HCT116 (cell line): ENCODE measurements around the gene VPS41. TPM values are rescaled to one million over a fixed set of nuclear protein-coding genes. Genes with fewer than 3 reads are reported as not detected.

Source experiments
- ATAC-seq: fragments of 200-7000 bp; cut with Tn5 transposase; 2 replicates; pipeline ENCODE4 v1.9.1; 2020; ENCODE audit warnings: mild to moderate bottlenecking, moderate library complexity
- BruUV-seq: library from RNA; stranded (reverse); fragments of 400-500 nt; replicated peaks from 2 replicates; lab custom pipeline; 2021; lab: Mats Ljungman, UMichigan
- CTCF ChIA-PET: fragments of 300-600 bp; sonication (Branson Sonifier 250); formaldehyde crosslinking; loops from one replicate; lab custom pipeline; 2021; ENCODE audit warnings: antibody characterized with exemption; lab: Charles Lee
- POLR2A ChIA-PET: fragments of 300-600, 350-600 bp; sonication (Branson Sonifier 250); formaldehyde crosslinking; loops from one replicate; lab custom pipeline; 2021; ENCODE audit warnings: antibody characterized with exemption; lab: Charles Lee
- RAD21 ChIA-PET, 2 experiments: fragments of 300-600 bp; sonication (Branson Sonifier 250); formaldehyde crosslinking; loops; one replicate each; lab custom pipeline; 2023; ENCODE audit warnings: low total read pairs in 2 of 2; ENCODE audit not compliant: uncharacterized antibody in 2 of 2, unreplicated experiment in 2 of 2, low non-redundant PET in 1 of 2; lab: Charles Lee
- DNase-seq: peaks from one replicate; pipeline ENCODE4 v3.0.0-alpha.2; 2010; ENCODE audit warnings: low read depth, low spot score
- H2AFZ ChIP-seq: fragments of 200-600 bp; shearing (Covaris generic), sonication (generic); 2 replicates; pipeline ENCODE4 v1.6.1; 2017; ENCODE audit warnings: low read depth, mixed run types, mixed read lengths, antibody characterized with exemption, low read length; ENCODE audit not compliant: poor library complexity, severe bottlenecking
- H3K27ac ChIP-seq: 2 replicates; pipeline ENCODE4 v1.5.1; 2012; ENCODE audit warnings: low read depth, low read length
- H3K27me3 ChIP-seq: fragments of 200-600 bp; sonication (generic); 2 replicates; pipeline ENCODE4 v1.6.1; 2016; ENCODE audit warnings: mixed run types, low read length, mixed read lengths; ENCODE audit not compliant: insufficient read depth
- H3K36me3 ChIP-seq, 2 experiments: fragments of 200-500 bp in 1 of 2; fragments of 200-600 bp in 1 of 2; sonication (Bioruptor generic) in 1 of 2; sonication (generic) in 1 of 2; 2 replicates each; pipeline versions ENCODE4 v1.5.1 to v1.6.1; 2014 to 2016; ENCODE audit warnings: low read length in 2 of 2, inconsistent platforms in 1 of 2, mixed read lengths in 1 of 2, mixed run types in 1 of 2; ENCODE audit not compliant: insufficient read depth in 2 of 2, control insufficient read depth in 1 of 2
- H3K4me1 ChIP-seq, 2 experiments: fragments of 200-600 bp in 1 of 2; sonication (generic) in 1 of 2; 2 replicates each; pipeline versions ENCODE4 v1.5.1 to v1.6.1; 2012 to 2017; ENCODE audit warnings: low read length in 2 of 2, inconsistent platforms in 1 of 2, mild to moderate bottlenecking in 1 of 2, mixed read lengths in 1 of 2, mixed run types in 1 of 2, moderate library complexity in 1 of 2; ENCODE audit not compliant: insufficient read depth in 2 of 2, control insufficient read depth in 1 of 2
- H3K4me2 ChIP-seq: fragments of 200-600 bp; sonication (generic); 2 replicates; pipeline ENCODE4 v1.6.1; 2017; ENCODE audit warnings: mixed run types, low read length, mixed read lengths
- H3K4me3 ChIP-seq, 2 experiments: fragments of 200-600 bp in 1 of 2; sonication (generic) in 1 of 2; replicated peaks in 1 of 2; 2 replicates each; pipeline ENCODE4 v1.5.1; 2011 to 2016; ENCODE audit warnings: low read length in 2 of 2, control low read depth in 1 of 2, low read depth in 1 of 2, mild to moderate bottlenecking in 1 of 2, mixed read lengths in 1 of 2, mixed run types in 1 of 2
- H3K79me2 ChIP-seq: fragments of 200-600 bp; sonication (generic); 2 replicates; pipeline ENCODE4 v1.6.1; 2017; ENCODE audit warnings: mild to moderate bottlenecking, mixed run types, low read length, moderate library complexity, mixed read lengths; ENCODE audit not compliant: insufficient read depth
- H3K9ac ChIP-seq: fragments of 200-600 bp; sonication (generic); 2 replicates; pipeline ENCODE4 v1.6.1; 2016; ENCODE audit warnings: low read length, mixed read lengths
- H3K9me2 ChIP-seq: fragments of 200-600 bp; sonication (generic), shearing (Covaris generic); 2 replicates; pipeline ENCODE4 v1.6.1; 2017; ENCODE audit warnings: mixed run types, mild to moderate bottlenecking, moderate library complexity; ENCODE audit not compliant: insufficient read depth
- H3K9me3 ChIP-seq, 2 experiments: fragments of 200-500 bp in 1 of 2; fragments of 200-600 bp in 1 of 2; sonication (Bioruptor generic) in 1 of 2; sonication (generic) in 1 of 2; 2 replicates each; pipeline ENCODE4 v1.6.1; 2014 to 2017; ENCODE audit warnings: low read length in 2 of 2, mixed read lengths in 2 of 2, inconsistent platforms in 1 of 2, low read depth in 1 of 2, mild to moderate bottlenecking in 1 of 2, mixed run types in 1 of 2, moderate library complexity in 1 of 2; ENCODE audit not compliant: control insufficient read depth in 1 of 2, insufficient read depth in 1 of 2
- H4K20me1 ChIP-seq: fragments of 200-600 bp; sonication (generic), shearing (Covaris generic); 2 replicates; pipeline ENCODE4 v1.6.1; 2017; ENCODE audit warnings: mixed run types, mild to moderate bottlenecking, moderate library complexity; ENCODE audit not compliant: insufficient read depth
- EZH2phosphoT487 ChIP-seq: fragments of 200-600 bp; IDR thresholded peaks from 2 replicates; pipeline ENCODE4 v1.6.1; 2018; ENCODE audit warnings: antibody characterized with exemption, borderline replicate concordance
- FOSL1 ChIP-seq: IDR thresholded peaks from 2 replicates; pipeline ENCODE4 v1.6.1; 2012; ENCODE audit warnings: low read depth
- JUND ChIP-seq: IDR thresholded peaks from 2 replicates; pipeline ENCODE4 v1.6.1; 2012
- POLR2A ChIP-seq: IDR thresholded peaks from 2 replicates; pipeline ENCODE4 v1.7.0; 2011; ENCODE audit warnings: borderline replicate concordance; ENCODE audit not compliant: insufficient read depth, insufficient read length; ENCODE audit errors: extremely low read depth
- RAD21 ChIP-seq: IDR thresholded peaks from 2 replicates; pipeline ENCODE4 v1.6.1; 2012; ENCODE audit warnings: low read depth, mild to moderate bottlenecking
- SP1 ChIP-seq: IDR thresholded peaks from 2 replicates; pipeline ENCODE4 v1.6.1; 2012; ENCODE audit warnings: low read depth
- intact Hi-C: fragments of 100-400 bp; cut with micrococcal nuclease; formaldehyde crosslinking; loops from 2 replicates; pipeline ENCODE4 v1.10.0; 2022
- total RNA-seq: library from RNA; stranded (reverse); gene quantifications from one replicate; pipeline ENCODE4 v1.2.1, GENCODE V29; 2021; ENCODE audit not compliant: unreplicated experiment
- TF ChIP-seq, protein P1 (sequence below): IDR thresholded peaks from 2 replicates; pipeline ENCODE4 v1.6.1; 2011; ENCODE audit warnings: mild to moderate bottlenecking, low read length, moderate library complexity; ENCODE audit not compliant: insufficient replicate concordance; ENCODE audit errors: extremely low read depth
- TF ChIP-seq, protein P2 (sequence below), 3 experiments: fragments of 200-600 bp in 1 of 3; sonication (generic) in 1 of 3; IDR thresholded peaks in 2 of 3; conservative IDR thresholded peaks in 1 of 3; 2 replicates each; pipeline ENCODE4 v1.5.1; 2012 to 2017; ENCODE audit warnings: low read depth in 2 of 3, low read length in 2 of 3, antibody characterized with exemption in 1 of 3, borderline replicate concordance in 1 of 3, control low read depth in 1 of 3, mild to moderate bottlenecking in 1 of 3, mixed read lengths in 1 of 3, mixed run types in 1 of 3, moderate library complexity in 1 of 3; ENCODE audit not compliant: insufficient read depth in 1 of 3

VPS41 gene
- total RNA-seq, 1 experiment from 2014 or later: 72.2 TPM

DNA sequence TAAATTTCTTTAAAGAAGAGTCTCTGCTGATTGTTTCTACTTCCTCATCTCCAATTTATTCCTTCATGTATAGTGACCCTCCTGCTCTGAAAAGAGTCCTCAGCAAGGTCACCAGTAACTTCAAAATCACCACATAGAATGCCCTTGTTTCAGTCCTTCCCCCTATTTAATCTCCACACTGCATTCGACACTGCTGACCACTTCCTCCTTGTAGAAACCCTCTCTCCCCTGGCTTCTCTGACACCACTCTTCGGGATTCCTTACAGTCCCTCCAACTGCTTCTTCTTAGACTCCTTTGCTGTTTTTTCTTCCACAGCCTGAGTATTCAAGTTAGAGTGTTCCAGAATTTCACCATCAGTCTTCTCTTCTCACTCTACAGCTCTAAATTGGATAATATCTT lies 89.5 kb downstream of the VPS41 start:
- no peaks in the 10 kb centered on the region for H3K79me2 ChIP-seq
- H3K9me3 ChIP-seq: no peaks in the 10 kb centered on the region
- no peak overlapping the region for H3K4me3 ChIP-seq
- no peak for DNase-seq
- H3K27me3 ChIP-seq: no peaks in the 10 kb centered on the region
- no peaks in the 10 kb centered on the region for H3K4me1 ChIP-seq
- no peak overlapping the region for H3K4me2 ChIP-seq
- no TSS peak for BruUV-seq
- intact Hi-C loops: no loop called here
- H3K9me2 ChIP-seq: no peaks in the 10 kb centered on the region
- H3K36me3 ChIP-seq: no peaks in the 10 kb centered on the region
- no peaks in the 10 kb centered on the region for H4K20me1 ChIP-seq
- RAD21 ChIA-PET: no interaction called here
- CTCF ChIA-PET: no interaction called here
- no peak overlapping the region for H3K27ac ChIP-seq
- no peak for ATAC-seq
- H2AFZ ChIP-seq: no peak overlapping the region
- no peak for TF ChIP-seq FOSL1
- TF ChIP-seq, protein P1, sequence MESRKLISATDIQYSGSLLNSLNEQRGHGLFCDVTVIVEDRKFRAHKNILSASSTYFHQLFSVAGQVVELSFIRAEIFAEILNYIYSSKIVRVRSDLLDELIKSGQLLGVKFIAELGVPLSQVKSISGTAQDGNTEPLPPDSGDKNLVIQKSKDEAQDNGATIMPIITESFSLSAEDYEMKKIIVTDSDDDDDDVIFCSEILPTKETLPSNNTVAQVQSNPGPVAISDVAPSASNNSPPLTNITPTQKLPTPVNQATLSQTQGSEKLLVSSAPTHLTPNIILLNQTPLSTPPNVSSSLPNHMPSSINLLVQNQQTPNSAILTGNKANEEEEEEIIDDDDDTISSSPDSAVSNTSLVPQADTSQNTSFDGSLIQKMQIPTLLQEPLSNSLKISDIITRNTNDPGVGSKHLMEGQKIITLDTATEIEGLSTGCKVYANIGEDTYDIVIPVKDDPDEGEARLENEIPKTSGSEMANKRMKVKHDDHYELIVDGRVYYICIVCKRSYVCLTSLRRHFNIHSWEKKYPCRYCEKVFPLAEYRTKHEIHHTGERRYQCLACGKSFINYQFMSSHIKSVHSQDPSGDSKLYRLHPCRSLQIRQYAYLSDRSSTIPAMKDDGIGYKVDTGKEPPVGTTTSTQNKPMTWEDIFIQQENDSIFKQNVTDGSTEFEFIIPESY: no peak
- no peak for TF ChIP-seq RAD21
- TF ChIP-seq, all 23 proteins: peak for 0
- POLR2A ChIA-PET: no interaction called here
- H3K9ac ChIP-seq: no peak overlapping the region

DNA sequence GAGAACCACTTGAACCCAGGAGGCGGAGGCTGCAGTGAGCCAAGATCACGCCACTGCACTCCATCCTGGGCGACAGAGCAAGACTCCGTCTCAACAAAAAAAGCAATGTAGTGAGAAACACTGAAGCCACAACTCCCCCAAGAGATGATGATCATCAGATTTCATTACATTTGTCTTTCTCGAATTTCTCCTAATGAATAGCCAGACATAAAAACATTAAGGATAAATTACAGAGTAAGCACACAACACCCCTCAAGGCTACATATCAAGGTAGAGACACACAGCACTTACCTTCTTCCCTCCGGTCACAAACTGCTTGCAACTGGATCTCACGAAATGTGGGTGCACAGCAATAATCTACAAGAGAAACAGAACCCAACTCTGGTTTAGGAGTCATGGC lies 91.5 kb downstream of the VPS41 start:
- Histone ChIP-seq H2AFZ (no peak overlapping the region), H3K4me2 (no peak overlapping the region), H3K4me1 (no peaks in the 10 kb centered on the region), H4K20me1 (no peaks in the 10 kb centered on the region), H3K27me3 (no peaks in the 10 kb centered on the region), H3K9me2 (no peaks in the 10 kb centered on the region), H3K79me2 (no peaks in the 10 kb centered on the region), H3K36me3 (no peaks in the 10 kb centered on the region), H3K27ac (no peak overlapping the region), H3K4me3 (no peak overlapping the region), H3K9ac (no peak overlapping the region), H3K9me3 (no peaks in the 10 kb centered on the region)
- RAD21 ChIA-PET: no interaction called here
- TF ChIP-seq, protein P2, sequence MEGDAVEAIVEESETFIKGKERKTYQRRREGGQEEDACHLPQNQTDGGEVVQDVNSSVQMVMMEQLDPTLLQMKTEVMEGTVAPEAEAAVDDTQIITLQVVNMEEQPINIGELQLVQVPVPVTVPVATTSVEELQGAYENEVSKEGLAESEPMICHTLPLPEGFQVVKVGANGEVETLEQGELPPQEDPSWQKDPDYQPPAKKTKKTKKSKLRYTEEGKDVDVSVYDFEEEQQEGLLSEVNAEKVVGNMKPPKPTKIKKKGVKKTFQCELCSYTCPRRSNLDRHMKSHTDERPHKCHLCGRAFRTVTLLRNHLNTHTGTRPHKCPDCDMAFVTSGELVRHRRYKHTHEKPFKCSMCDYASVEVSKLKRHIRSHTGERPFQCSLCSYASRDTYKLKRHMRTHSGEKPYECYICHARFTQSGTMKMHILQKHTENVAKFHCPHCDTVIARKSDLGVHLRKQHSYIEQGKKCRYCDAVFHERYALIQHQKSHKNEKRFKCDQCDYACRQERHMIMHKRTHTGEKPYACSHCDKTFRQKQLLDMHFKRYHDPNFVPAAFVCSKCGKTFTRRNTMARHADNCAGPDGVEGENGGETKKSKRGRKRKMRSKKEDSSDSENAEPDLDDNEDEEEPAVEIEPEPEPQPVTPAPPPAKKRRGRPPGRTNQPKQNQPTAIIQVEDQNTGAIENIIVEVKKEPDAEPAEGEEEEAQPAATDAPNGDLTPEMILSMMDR (IDR thresholded peaks at IDR 0.05 in 2 of 3, conservative IDR thresholded peaks at IDR 0.05 in 1 of 3; ENCODE audit: borderline replicate concordance in 1 of 3, insufficient read depth in 1 of 3, low read depth in 2 of 3, low read length in 2 of 3): no peak
- TF ChIP-seq POLR2A (no peak), RAD21 (no peak), SP1 (no peak), JUND (no peak), EZH2phosphoT487 (no peak)
- TF ChIP-seq, protein P1: no peak
- BruUV-seq: no TSS peak
- no peak for ATAC-seq
- CTCF ChIA-PET: no interaction called here
- no peak for DNase-seq
- POLR2A ChIA-PET: no interaction called here
- intact Hi-C loops: no loop called here
